Measurements from ENCODE around the gene IGSF9. TPM values are rescaled to one million over a fixed set of nuclear protein-coding genes. Genes with fewer than 3 reads are reported as not detected.
A peak's percentile ranks its signal among the peaks of the same experiment; 100 is the strongest.

The IGSF9 gene
- total and polyA plus RNA-seq, 8 donors: 0.83 to 5.4 (median 2.0) TPM

DNA sequence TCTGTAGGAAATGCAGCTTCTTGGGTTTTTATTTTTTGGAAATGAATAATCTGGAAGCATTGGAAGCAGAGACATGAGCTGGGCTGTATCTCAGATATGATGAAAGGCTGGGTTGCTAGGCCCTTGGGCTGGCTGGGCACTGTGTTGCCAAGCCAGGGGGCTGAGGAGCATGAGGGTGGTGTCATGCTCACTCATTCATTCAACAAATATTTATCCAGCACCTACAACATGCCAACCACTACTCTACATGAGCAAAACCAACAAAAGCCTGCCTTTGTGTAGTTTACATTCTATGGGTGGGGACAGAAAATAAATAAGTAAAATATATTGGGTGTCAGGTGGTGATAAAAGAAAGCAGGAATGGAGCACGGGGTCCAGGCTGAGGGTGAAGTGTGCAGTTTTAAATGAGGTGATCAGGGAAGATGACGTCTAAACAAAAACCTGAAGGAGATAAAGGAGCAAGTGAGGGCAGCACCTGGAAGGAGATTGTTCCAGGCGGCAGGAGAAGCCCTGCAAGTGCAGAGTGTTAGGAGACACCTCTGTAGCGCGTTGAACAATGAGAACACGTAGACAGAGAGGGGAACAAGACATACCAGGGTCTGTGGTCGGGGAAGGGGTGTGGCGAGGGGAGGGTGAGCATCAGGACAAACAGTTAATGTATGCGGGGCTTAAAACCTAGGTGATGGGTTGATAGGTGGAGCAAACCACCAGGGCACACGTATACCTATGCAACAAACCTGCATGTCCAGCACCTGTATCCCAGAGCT is 31.0 kb downstream of the IGSF9 start:
- DNase-seq (no peak), FAIRE-seq (no peak), ATAC-seq (peak in 2 of 4 donors; percentile 5 to 9)
- 70 to 74% methylated on average over 10 of the region's 10 CpGs for WGBS, 2 donors
- intact Hi-C loops (cut with DNase I): no loop called here
- Histone ChIP-seq H3K4me1 (peaks cover 30 to 73% (median 38%) of the 10 kb centered on the region in 3 donors), H3K27me3 (no peaks in the 10 kb centered on the region), H3K27ac (peak overlapping the region in 3 of 4 donors; percentile 29 to 68 (median 58)), H3K9me3 (no peaks in the 10 kb centered on the region), H3K4me3 (no peak overlapping the region), H3K36me3 (peaks cover 3 to 19% (median 12%) of the 10 kb centered on the region in 3 donors)
- TF ChIP-seq, protein P1, sequence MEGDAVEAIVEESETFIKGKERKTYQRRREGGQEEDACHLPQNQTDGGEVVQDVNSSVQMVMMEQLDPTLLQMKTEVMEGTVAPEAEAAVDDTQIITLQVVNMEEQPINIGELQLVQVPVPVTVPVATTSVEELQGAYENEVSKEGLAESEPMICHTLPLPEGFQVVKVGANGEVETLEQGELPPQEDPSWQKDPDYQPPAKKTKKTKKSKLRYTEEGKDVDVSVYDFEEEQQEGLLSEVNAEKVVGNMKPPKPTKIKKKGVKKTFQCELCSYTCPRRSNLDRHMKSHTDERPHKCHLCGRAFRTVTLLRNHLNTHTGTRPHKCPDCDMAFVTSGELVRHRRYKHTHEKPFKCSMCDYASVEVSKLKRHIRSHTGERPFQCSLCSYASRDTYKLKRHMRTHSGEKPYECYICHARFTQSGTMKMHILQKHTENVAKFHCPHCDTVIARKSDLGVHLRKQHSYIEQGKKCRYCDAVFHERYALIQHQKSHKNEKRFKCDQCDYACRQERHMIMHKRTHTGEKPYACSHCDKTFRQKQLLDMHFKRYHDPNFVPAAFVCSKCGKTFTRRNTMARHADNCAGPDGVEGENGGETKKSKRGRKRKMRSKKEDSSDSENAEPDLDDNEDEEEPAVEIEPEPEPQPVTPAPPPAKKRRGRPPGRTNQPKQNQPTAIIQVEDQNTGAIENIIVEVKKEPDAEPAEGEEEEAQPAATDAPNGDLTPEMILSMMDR (IDR thresholded peaks at IDR 0.05): no peak

DNA sequence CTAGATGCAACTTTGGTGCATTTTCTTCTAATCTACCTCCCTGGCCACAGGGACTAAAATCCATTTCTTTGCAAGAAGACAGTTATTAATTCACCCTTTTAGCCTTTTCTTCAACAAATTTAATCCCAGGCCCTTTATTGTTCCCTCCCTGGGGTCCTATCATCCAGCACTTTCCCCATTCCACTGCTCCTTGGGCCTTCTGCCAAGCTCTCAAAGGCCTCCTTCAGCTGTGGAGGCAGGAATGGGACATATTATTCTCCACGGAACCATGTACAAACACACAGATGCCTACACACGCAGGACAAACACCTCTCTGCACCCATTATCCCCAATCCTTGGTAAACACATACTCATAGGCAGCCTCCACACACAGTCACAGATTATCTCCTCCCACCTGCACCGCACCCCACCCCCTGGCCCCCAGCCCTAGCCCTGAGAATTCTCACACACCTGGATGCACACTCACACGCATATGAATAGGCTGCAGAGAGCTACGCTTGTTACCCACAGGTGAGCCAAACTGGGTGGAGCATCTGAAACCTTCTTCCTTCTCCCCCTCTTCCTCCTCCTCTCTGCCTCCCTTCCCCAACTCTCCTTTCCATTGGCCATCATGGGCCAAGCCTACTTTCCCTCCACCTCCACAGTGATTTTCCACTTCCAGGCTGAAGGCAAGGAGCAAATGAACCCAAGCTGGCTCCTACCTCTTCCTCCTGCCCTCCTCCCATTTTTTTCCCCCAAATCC is 31.8 kb downstream of the IGSF9 start:
- H3K4me3 ChIP-seq: no peak overlapping the region
- WGBS, 2 donors: 29 to 36% methylated on average over 5 of the region's 5 CpGs
- FAIRE-seq (no peak), DNase-seq (peak in 5 of 6 donors; percentile 65 to 82 (median 78)), ATAC-seq (peak; percentile 33 to 62 (median 44))
- peaks cover 2 to 11% (median 4%) of the 10 kb centered on the region in 3 donors for H3K36me3 ChIP-seq
- H3K4me1 ChIP-seq: peaks cover 30 to 72% (median 38%) of the 10 kb centered on the region in 3 donors
- H3K27me3 ChIP-seq: no peaks in the 10 kb centered on the region
- no peaks in the 10 kb centered on the region for H3K9me3 ChIP-seq
- H3K27ac ChIP-seq: peak overlapping the region in 3 of 4 donors; percentile 29 to 68 (median 58)
- intact Hi-C loops (cut with DNase I): no loop called here
- TF ChIP-seq, protein P1 (IDR thresholded peaks at IDR 0.05): no peak

DNA sequence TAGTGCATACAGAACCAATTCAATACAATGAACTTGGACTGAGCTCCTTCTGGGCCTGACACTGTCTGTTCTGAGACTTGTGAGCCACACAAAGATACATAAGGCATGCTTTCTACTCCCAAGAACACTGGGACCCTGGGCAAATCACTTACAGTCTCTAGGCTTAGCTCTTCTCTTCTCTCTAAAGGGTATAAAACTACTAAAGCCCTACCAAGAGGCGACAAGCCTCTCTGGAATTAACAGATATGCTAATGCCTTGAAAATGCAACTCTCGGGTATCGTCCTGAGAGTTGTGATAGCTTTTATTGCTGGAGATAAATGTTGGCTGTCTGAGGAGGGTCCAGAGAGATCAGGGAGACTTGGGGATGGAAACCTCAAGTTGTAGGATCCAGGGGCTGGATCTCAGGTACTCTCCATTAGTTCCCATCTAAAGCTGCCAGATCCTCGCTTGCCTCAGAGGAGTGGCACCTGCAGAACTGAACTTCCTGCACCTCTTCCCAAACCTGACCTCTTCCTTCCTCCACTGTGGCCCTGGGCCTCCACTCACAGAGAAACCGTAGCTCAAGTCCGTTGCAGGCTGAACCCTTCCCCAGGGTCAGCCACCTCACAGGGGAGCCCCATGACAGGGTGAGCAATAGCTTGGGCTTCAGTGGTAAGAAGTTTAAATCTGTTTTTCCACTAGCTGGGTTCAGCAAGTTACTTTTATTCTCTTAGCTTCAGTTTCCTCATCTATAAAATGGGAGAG is 33.9 kb downstream of the IGSF9 start:
- H3K27ac ChIP-seq: peak overlapping the region; percentile 55 to 85 (median 72)
- no peak overlapping the region for H3K4me3 ChIP-seq
- no peaks in the 10 kb centered on the region for H3K9me3 ChIP-seq
- intact Hi-C loops (cut with DNase I): no loop called here
- H3K4me1 ChIP-seq: peaks cover 20 to 60% (median 24%) of the 10 kb centered on the region in 3 donors
- H3K36me3 ChIP-seq: no peaks in the 10 kb centered on the region
- DNase-seq (no peak), ATAC-seq (no peak), FAIRE-seq (no peak)
- H3K27me3 ChIP-seq: no peaks in the 10 kb centered on the region
- TF ChIP-seq, protein P1 (IDR thresholded peaks at IDR 0.05): no peak
- WGBS, 2 donors: 79 to 83% methylated on average over 6 of the region's 6 CpGs

DNA sequence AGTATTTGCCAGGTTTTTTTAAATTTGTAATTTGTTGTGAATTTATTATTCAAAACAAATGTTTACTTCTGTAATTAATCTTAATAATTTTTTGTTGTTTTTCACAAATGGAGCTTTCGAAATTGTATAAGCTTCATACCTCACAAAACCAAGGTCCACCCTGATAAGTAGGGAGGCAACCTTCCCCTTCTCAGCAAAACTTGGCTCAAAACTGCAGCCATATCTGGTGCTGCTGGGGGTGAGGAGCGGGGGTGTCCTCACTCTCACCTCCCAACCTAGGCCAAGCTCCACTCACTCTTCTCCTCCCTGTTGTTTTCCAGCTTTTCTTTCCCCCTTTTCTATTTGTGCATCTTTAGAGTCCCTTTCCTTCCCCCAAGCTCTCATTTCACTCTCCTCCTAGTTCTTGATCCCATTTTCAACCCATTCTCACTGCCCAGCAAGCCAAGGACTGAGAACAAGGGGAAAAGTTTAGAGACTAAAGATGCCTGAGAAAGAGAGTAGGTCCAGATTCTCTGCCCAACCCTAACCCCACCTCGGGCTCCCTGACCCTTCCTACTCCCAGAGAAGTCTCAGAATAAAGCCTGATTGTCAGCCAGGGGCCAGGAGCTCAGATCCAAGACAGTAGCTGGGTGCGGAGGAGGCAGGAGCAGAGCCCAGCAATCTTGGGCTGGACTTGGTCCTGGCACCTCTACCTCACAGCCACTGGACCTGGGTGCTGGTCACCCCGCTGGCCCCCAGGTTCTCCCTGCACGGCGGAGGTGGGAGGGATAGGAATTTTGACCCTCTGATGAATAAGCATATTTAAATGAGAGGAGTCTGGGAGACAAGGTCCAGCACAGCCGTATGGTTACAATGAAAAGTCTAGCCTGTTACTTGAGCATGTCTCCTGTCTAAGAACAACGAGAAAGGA is 37.1 kb downstream of the IGSF9 start:
- FAIRE-seq: no peak

More for the DNA sequence above, 37.1 kb downstream of the IGSF9 start:
- no peaks in the 10 kb centered on the region for H3K9me3 ChIP-seq
- no peaks in the 10 kb centered on the region for H3K27me3 ChIP-seq
- ATAC-seq (no peak), DNase-seq (no peak)
- intact Hi-C loops (cut with DNase I): no loop called here
- TF ChIP-seq, protein P1 (IDR thresholded peaks at IDR 0.05): no peak
- 62 to 68% methylated on average over 9 of the region's 9 CpGs for WGBS, 2 donors
- H3K4me1 ChIP-seq: peaks cover 12 to 40% (median 13%) of the 10 kb centered on the region in 3 donors
- H3K36me3 ChIP-seq: no peaks in the 10 kb centered on the region
- H3K4me3 ChIP-seq: no peak overlapping the region
- H3K27ac ChIP-seq: no peak overlapping the region
